Thymus (tissue), 11 donors: Measurements from ENCODE around the gene C5orf15. TPM values are rescaled to one million over a fixed set of nuclear protein-coding genes. Genes with fewer than 3 reads are reported as not detected.

Experiments
- DNase-seq, 9 donors: peaks; one replicate each; pipeline ENCODE4 v3.0.0-alpha.2; 2013; ENCODE audit warnings: low spot score in 9 of 9, low read depth in 6 of 9, missing footprints in 1 of 9
- H3K27ac ChIP-seq, 2 donors: one replicate each; pipeline ENCODE4 v1.5.1; 2013; ENCODE audit warnings: control low read depth in 1 of 2, low read depth in 1 of 2, low read length in 1 of 2, mild to moderate bottlenecking in 1 of 2, moderate library complexity in 1 of 2
- H3K27me3 ChIP-seq, 2 donors: one replicate each; pipeline ENCODE4 v1.5.1; 2013; ENCODE audit warnings: low read length in 1 of 2; ENCODE audit not compliant: control insufficient read depth in 2 of 2, insufficient read depth in 1 of 2
- H3K36me3 ChIP-seq, 2 donors: one replicate each; pipeline ENCODE4 v1.5.1; 2013; ENCODE audit warnings: low read length in 1 of 2, mild to moderate bottlenecking in 1 of 2, moderate library complexity in 1 of 2; ENCODE audit not compliant: control insufficient read depth in 2 of 2, insufficient read depth in 2 of 2
- H3K4me1 ChIP-seq, 2 donors: one replicate each; pipeline ENCODE4 v1.5.1; 2013; ENCODE audit warnings: low read length in 2 of 2; ENCODE audit not compliant: control insufficient read depth in 2 of 2, insufficient read depth in 2 of 2
- H3K4me3 ChIP-seq, 2 donors: one replicate each; pipeline ENCODE4 v1.5.1; 2013; ENCODE audit warnings: low read length in 2 of 2, control low read depth in 1 of 2, mild to moderate bottlenecking in 1 of 2
- H3K9me3 ChIP-seq, 2 donors: one replicate each; pipeline ENCODE4 v1.5.1; 2013; ENCODE audit warnings: low read length in 1 of 2, mild to moderate bottlenecking in 1 of 2; ENCODE audit not compliant: control insufficient read depth in 2 of 2, insufficient read depth in 1 of 2
- WGBS: extraction: QIAGEN DNeasy Blood & Tissue Kit; methylation state at CpG from one replicate; pipeline ENCODE4 v1.1.7; 2013; 5-methylcytosine and 5-hydroxymethylcytosine counted together
- polyA plus RNA-seq: library from polyadenylated mRNA; stranded (reverse); fragments of 200-250 nt; gene quantifications from one replicate; pipeline ENCODE4 v1.2.3, GENCODE V29; 2013
- total RNA-seq: library from RNA; stranded (reverse); fragments of 120-200 nt; gene quantifications from one replicate; pipeline ENCODE4 v1.2.4, GENCODE V29; 2013
- donor health status: healthy.

C5orf15 gene
- total and polyA plus RNA-seq, 2 donors: 39.1 to 50.8 TPM

GRCh38 chr5:133925866-133926488 is 42.4 kb downstream of the C5orf15 start:
- Histone ChIP-seq H3K27ac (no peak overlapping the region), H3K4me1 (peaks cover 0 to 11% of the 10 kb centered on the region in 2 donors), H3K4me3 (no peak overlapping the region), H3K36me3 (no peaks in the 10 kb centered on the region), H3K9me3 (no peaks in the 10 kb centered on the region), H3K27me3 (no peaks in the 10 kb centered on the region)
- no peak for DNase-seq
- WGBS: 96% methylated on average over 12 of the region's 12 CpGs

- H3K4me1 ChIP-seq: peaks cover 0 to 6% of the 10 kb centered on the region in 2 donors
- no peaks in the 10 kb centered on the region for H3K36me3 ChIP-seq
- H3K9me3 ChIP-seq: no peaks in the 10 kb centered on the region
- no peak for DNase-seq
- H3K4me3 ChIP-seq: no peak overlapping the region
- no peaks in the 10 kb centered on the region for H3K27me3 ChIP-seq
- 92% methylated on average over 3 of the region's 3 CpGs for WGBS
- H3K27ac ChIP-seq: no peak overlapping the region
These were observed 43.2 kb downstream of the C5orf15 start for GRCh38 chr5:133925269-133925668.

- WGBS: 84% methylated on average over 5 of the region's 5 CpGs
- Histone ChIP-seq H3K27me3 (no peaks in the 10 kb centered on the region), H3K4me3 (no peak overlapping the region), H3K36me3 (no peaks in the 10 kb centered on the region), H3K4me1 (peaks cover 0 to 2% of the 10 kb centered on the region in 2 donors), H3K9me3 (no peaks in the 10 kb centered on the region), H3K27ac (no peak overlapping the region)
- no peak for DNase-seq
These were observed 44.1 kb downstream of the C5orf15 start for GRCh38 chr5:133924221-133924920.

- no peak for DNase-seq
- Histone ChIP-seq H3K27me3 (no peaks in the 10 kb centered on the region), H3K9me3 (no peaks in the 10 kb centered on the region), H3K4me1 (peaks cover 0 to 2% of the 10 kb centered on the region in 2 donors), H3K27ac (no peak overlapping the region), H3K36me3 (no peaks in the 10 kb centered on the region), H3K4me3 (no peak overlapping the region)
- WGBS: 74% methylated on average over 5 of the region's 5 CpGs
These were observed 46.4 kb downstream of the C5orf15 start for GRCh38 chr5:133921979-133922378.

GRCh38 chr5:133921069-133921468 is 47.4 kb downstream of the C5orf15 start:
- 95% methylated on average over 7 of the region's 7 CpGs for WGBS
- no peaks in the 10 kb centered on the region for H3K27me3 ChIP-seq
- no peaks in the 10 kb centered on the region for H3K9me3 ChIP-seq
- H3K36me3 ChIP-seq: no peaks in the 10 kb centered on the region
- H3K4me3 ChIP-seq: no peak overlapping the region
- H3K27ac ChIP-seq: no peak overlapping the region
- H3K4me1 ChIP-seq: peaks cover 0 to 2% of the 10 kb centered on the region in 2 donors
- no peak for DNase-seq

GRCh38 chr5:133919148-133920136 is 49.0 kb downstream of the C5orf15 start:
- Histone ChIP-seq H3K36me3 (no peaks in the 10 kb centered on the region), H3K27ac (no peak overlapping the region), H3K4me3 (no peak overlapping the region), H3K4me1 (peaks cover 0 to 2% of the 10 kb centered on the region in 2 donors), H3K27me3 (no peaks in the 10 kb centered on the region), H3K9me3 (no peaks in the 10 kb centered on the region)
- DNase-seq: no peak
- 94% methylated on average over 16 of the region's 16 CpGs for WGBS

GRCh38 chr5:133918731-133919130 is 49.7 kb downstream of the C5orf15 start:
- no peak overlapping the region for H3K27ac ChIP-seq
- H3K36me3 ChIP-seq: no peaks in the 10 kb centered on the region
- H3K27me3 ChIP-seq: no peaks in the 10 kb centered on the region
- H3K4me1 ChIP-seq: peaks cover 0 to 2% of the 10 kb centered on the region in 2 donors
- 97% methylated on average over 10 of the region's 10 CpGs for WGBS
- H3K9me3 ChIP-seq: no peaks in the 10 kb centered on the region
- H3K4me3 ChIP-seq: no peak overlapping the region
- no peak for DNase-seq

GRCh38 chr5:133918316-133918715 is 50.1 kb downstream of the C5orf15 start:
- no peak overlapping the region for H3K27ac ChIP-seq
- over 99% methylated on average over 10 of the region's 10 CpGs for WGBS

GRCh38 chr5:133917785-133918184 is 50.6 kb downstream of the C5orf15 start:
- no peaks in the 10 kb centered on the region for H3K9me3 ChIP-seq
- H3K4me1 ChIP-seq: peaks cover 0 to 2% of the 10 kb centered on the region in 2 donors
- WGBS: 83% methylated on average over 7 of the region's 7 CpGs
- H3K36me3 ChIP-seq: no peaks in the 10 kb centered on the region
- H3K4me3 ChIP-seq: no peak overlapping the region
- no peak for DNase-seq
- no peak overlapping the region for H3K27ac ChIP-seq
- H3K27me3 ChIP-seq: no peaks in the 10 kb centered on the region

More at GRCh38 chr5:133918316-133918715, 50.1 kb downstream of the C5orf15 start:
- peaks cover 0 to 2% of the 10 kb centered on the region in 2 donors for H3K4me1 ChIP-seq
- H3K9me3 ChIP-seq: no peaks in the 10 kb centered on the region
- no peak overlapping the region for H3K4me3 ChIP-seq
- no peaks in the 10 kb centered on the region for H3K27me3 ChIP-seq
- DNase-seq: no peak
- no peaks in the 10 kb centered on the region for H3K36me3 ChIP-seq
